ENCODE measurements around the gene DGKA. TPM values are rescaled to one million over a fixed set of nuclear protein-coding genes. Genes with fewer than 3 reads are reported as not detected.

Gene DGKA
- total RNA-seq = 19.9 and 32.4 TPM in 2 replicates

DNA sequence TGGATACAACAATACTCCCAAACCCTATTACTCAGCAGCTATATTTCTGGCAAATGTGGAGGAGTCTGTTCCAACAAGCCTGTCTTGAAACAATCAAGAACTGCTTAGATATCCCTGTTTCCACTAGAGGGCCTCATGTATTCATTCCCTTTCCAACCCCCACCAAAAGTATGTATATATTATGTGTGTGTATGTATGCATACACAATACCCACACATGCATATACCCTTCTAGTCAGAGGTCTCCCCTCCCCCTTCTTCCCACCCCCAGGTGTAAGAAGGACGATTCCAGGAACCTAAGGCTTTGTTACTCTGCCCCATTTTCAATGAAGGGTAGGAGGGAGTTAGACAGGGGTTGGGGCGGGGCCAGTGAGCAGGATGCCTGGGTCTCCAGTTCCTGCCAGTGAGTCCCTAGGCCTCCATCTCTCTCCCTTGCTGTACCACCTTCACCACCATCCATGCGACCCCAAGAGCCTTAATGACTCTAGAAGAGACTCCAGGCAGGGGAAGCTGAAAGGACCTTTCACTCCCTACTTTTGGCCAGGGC lies at the start of gene DGKA:
DGKA (plus strand) TSS at position 392 of the 546 bp plus-strand sequence. CDS start 5,342 bp downstream, outside the sequence.

DNA sequence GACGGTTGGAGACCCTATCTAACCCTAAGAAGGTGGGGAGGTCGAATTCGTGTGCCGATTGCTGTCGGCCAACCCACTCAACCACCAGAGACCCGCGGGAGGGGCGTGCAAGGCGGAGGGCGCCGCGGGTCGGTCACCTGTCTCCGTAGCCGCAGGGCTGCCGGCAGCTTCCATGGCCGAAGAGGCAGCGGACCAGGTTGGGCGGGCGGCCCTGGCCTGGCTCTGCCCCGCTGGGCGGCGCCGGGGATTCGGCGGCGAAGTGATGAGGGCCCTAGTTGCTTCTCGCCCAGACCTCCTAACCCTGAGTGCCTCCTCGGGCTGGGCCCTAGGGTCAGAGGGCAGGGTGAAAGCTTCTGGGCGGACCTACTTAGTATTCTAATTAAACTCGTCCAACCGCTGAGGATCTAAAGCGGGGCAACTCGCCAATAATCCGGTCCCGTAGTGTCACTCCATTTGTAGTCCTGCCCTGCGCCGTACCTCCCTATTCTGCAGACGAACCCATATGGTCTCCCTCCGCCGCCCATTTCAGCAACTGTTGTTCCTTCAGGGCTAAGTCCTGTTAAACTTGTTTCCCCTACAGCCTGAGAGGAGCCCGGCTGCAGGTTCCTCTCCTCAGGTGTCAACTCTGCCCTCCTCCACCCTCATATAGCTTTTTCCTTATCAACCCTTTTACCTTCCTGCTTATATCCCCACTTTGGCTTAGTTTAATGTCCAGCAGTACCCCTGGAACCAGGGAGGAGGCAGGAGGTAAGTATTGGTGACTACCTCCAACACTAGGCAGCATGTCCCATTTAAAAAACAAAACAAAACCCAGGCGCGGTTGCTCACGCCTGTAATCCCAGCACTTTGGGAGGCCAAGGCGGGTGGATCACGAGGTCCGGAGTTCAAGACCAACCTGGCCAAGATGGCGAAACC lies 3.1 kb upstream of the DGKA start, which contains the start of gene PYM1:
PYM1 (minus strand) TSS at position 307 of the 915 bp plus-strand sequence; CDS start at position 174, 133 bp downstream.

DNA sequence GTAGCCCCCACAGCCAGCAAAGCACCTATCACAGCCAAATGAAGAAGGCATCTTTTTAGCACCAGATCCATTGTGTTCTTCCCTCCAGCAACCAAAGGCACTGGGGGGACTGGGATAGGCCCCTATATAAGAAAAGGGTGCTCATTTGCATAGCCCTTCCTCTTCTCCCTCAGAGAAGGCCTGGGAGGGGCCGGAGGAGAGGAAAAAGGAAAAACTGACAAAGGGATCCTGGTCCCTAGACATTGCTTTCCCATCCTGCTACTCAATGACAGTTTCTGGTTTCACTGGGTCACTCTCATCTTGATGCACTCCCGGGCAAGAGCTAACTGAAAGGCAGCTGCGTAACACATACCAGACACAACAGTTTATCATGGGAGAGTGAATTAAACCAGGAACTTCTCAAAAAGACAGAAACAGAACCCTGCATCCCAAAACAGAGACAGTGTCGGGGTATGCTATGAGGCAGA lies 35.0 kb downstream of the DGKA start, which contains the start of gene PMEL:
PMEL (minus strand) TSS at position 102 of the 467 bp plus-strand sequence; CDS start at position 71, 31 bp downstream.

DNA sequence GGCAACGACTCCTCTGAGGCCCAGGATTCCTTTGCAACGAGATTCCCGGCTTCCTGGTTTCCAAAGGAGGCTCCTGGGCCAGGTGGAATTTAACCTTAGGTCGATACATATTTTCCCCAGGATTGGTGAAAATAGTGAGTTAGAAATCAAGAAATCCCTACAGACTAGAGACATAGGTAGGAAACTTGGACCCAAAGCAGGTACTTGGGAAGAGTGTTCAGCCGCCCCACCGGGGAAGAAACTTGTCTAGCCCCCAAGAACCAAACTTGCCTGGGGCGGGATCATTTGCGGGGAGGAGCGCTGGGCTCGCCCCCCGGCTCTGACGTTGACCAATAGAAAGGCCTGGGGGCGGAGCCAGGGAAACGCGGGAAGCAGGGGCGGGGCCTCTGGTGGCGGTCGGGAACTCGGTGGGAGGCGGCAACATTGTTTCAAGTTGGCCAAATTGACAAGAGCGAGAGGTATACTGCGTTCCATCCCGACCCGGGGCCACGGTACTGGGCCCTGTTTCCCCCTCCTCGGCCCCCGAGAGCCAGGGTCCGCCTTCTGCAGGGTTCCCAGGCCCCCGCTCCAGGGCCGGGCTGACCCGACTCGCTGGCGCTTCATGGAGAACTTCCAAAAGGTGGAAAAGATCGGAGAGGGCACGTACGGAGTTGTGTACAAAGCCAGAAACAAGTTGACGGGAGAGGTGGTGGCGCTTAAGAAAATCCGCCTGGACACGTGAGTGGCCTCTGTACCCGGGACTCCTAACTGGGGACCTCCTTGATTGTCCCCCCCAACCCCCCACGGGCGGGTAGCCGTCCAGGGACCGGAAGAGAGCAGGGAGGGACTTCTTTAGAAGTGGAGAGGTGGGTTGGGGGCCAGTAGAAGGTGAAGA lies 35.7 kb downstream of the DGKA start, which contains the start of gene CDK2:
CDK2 (plus strand) TSS at position 423 of the 874 bp plus-strand sequence; CDS start at position 602, 179 bp downstream.

DNA sequence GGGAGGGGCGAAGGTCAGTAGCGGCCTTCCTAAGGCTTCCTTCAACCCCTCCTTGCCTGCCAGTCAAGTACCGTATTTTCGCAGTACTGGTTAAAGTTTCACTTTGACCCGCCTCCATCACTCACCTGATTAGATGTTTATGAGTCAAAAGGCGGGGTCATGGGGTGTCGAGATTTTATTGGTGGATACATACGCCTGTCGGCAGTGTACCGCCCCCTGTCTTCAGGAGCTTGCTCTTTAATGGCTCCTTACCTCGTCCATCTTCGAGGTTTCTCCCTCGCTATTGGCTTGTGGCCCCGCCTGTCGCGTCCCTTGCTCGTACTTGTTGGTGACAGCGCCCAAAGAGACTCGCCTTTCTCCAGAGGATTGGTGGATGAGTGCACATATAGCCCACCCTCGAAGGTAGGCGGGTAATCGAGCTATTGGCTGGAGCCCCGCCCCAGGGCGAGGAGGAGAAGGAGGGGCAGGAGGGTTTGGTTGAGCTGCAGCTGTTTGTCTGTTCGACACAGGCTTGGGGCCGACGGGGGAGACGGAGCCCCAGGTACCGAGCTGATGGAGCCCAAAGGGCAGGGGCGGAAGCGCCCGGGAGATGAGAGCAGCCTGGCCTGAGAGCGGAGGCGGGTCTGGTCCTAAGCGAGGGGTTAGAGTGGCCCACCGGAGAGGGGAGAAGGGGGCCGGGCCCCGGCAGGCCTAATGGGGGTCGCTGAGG lies 42.8 kb downstream of the DGKA start, which contains the start of gene RAB5B:
RAB5B (plus strand) TSS at position 480 of the 709 bp plus-strand sequence. CDS start 12,883 bp downstream, outside the sequence.

DNA sequence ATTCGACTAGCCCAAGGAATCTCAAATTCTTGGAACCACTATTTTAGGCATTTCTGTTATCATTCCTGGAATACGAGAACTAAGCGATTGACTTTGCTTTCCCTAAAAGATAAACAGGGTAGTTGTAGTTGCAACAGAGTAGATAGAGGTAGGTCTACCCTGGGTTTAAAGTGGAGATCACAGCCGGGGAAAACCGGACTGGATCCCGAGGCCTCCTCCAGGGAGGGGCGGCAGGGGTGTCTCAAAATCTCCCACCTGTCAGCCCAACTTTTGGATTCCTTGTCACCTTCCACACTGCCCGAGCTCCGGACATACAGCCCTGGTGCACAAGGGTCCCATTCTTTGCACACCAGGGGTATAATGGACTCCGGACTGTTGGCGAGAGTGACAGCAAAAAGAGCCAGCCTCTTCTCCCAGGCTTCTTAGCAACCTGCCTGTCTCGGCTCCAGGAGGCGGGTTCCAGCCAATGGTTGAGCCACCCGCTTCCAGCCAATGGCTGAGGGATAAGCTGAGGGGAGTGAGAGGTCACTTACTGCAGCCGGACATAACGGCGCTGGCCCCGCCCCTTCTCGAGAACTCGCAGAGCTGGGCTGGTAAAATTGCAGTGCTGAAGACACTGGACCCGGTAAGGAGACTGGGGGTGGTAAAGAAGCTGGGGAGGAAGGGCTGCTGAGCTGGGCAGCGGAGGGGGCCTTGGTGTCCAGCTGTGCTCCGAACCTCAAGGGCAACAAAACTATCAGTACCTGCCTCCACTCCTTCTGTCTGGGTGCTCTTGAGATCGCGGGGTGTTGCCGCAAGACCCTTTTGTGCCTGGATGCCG lies 66.0 kb downstream of the DGKA start, which contains the start of gene SUOX:
SUOX (plus strand) TSS at position 562 of the 820 bp plus-strand sequence. CDS start 4,946 bp downstream, outside the sequence.

Other genes starting within 250 kb of the DGKA start
- gene ITGA7, start 223.3 kb upstream of the DGKA start, total RNA-seq = 1.2 and 1.8 TPM in 2 replicates
- 153 and 189 TPM in 2 replicates for gene BLOC1S1, start 215.1 kb upstream of the DGKA start, total RNA-seq
- 6.3 and 9.7 TPM in 2 replicates for gene RDH5, start 210.8 kb upstream of the DGKA start, total RNA-seq
- gene CD63, start 202.2 kb upstream of the DGKA start, total RNA-seq = 1,567 and 1,598 TPM in 2 replicates
- gene GDF11, start 188.0 kb upstream of the DGKA start, total RNA-seq = 13.3 and 15.9 TPM in 2 replicates
- gene SARNP, start 113.4 kb upstream of the DGKA start, total RNA-seq = 92.3 and 122 TPM in 2 replicates
- gene ORMDL2, start 113.1 kb upstream of the DGKA start, total RNA-seq = 36.2 and 41.5 TPM in 2 replicates
- 37.7 and 41.5 TPM in 2 replicates for gene DNAJC14, start 101.6 kb upstream of the DGKA start, total RNA-seq
- gene MMP19, start 88.2 kb upstream of the DGKA start, total RNA-seq = 35.8 and 37.5 TPM in 2 replicates
- 46.4 and 54.8 TPM in 2 replicates for gene PYM1, start 3.3 kb upstream of the DGKA start, total RNA-seq
- gene PMEL, start 34.9 kb downstream of the DGKA start, total RNA-seq = 0.58 and 0.71 TPM in 2 replicates
- gene CDK2, start 35.7 kb downstream of the DGKA start, total RNA-seq = 35.3 and 39.8 TPM in 2 replicates
- 58.8 and 63.6 TPM in 2 replicates for gene RAB5B, start 42.9 kb downstream of the DGKA start, total RNA-seq
- gene SUOX, start 66.1 kb downstream of the DGKA start, total RNA-seq = 21.8 and 43.0 TPM in 2 replicates
- 0.89 and 2.6 TPM in 2 replicates for gene IKZF4, start 89.9 kb downstream of the DGKA start, total RNA-seq
- gene RPS26, start 110.8 kb downstream of the DGKA start, total RNA-seq = 1,394 and 2,798 TPM in 2 replicates
- gene ERBB3, start 149.0 kb downstream of the DGKA start, total RNA-seq = 0.35 TPM in 1 of 2 replicates, not detected in the other
- 199 and 215 TPM in 2 replicates for gene PA2G4, start 173.4 kb downstream of the DGKA start, total RNA-seq
- gene RPL41, start 185.5 kb downstream of the DGKA start, total RNA-seq = 2,864 and 3,592 TPM in 2 replicates
- 2.6 and 4.8 TPM in 2 replicates for gene ZC3H10, start 187.1 kb downstream of the DGKA start, total RNA-seq
- gene ESYT1, start 197.1 kb downstream of the DGKA start, total RNA-seq = 240 and 325 TPM in 2 replicates
- 92.5 and 126 TPM in 2 replicates for gene MYL6B, start 221.4 kb downstream of the DGKA start, total RNA-seq
- 2,877 and 3,219 TPM in 2 replicates for gene MYL6, start 227.2 kb downstream of the DGKA start, total RNA-seq

Measured in myometrial cell (primary cell).